ENCODE data around the gene SLC22A2.

DNA sequence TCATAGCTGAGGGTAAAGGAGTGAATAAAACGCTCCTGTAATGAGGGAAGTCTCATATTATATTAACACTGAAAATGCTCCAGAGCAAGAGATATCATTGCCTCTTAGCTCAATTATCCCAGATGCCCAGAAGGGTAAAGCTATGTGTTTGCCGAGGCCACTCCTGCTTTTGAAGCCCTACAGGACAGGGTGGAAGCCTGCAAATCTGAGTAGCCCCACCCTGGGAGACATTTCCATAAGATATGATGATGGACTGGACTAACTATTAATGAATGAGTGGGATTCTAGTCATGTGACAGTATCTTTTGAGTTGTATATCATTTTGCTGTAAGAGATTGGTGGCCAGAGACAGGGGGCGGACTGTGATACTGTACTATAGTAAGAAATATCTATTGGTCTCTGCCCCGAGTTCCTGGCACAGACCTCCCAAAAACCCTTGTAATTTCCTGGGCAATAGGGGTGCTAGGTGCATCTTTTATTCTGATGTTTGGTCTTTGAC lies 10.5 kb upstream of the SLC22A2 start:
- TF ChIP-seq, protein P1, sequence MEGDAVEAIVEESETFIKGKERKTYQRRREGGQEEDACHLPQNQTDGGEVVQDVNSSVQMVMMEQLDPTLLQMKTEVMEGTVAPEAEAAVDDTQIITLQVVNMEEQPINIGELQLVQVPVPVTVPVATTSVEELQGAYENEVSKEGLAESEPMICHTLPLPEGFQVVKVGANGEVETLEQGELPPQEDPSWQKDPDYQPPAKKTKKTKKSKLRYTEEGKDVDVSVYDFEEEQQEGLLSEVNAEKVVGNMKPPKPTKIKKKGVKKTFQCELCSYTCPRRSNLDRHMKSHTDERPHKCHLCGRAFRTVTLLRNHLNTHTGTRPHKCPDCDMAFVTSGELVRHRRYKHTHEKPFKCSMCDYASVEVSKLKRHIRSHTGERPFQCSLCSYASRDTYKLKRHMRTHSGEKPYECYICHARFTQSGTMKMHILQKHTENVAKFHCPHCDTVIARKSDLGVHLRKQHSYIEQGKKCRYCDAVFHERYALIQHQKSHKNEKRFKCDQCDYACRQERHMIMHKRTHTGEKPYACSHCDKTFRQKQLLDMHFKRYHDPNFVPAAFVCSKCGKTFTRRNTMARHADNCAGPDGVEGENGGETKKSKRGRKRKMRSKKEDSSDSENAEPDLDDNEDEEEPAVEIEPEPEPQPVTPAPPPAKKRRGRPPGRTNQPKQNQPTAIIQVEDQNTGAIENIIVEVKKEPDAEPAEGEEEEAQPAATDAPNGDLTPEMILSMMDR (IDR thresholded peaks at IDR 0.05), result no peak
- TF ChIP-seq POLR2A (IDR thresholded peaks at IDR 0.05), result no peak
